Smooth muscle cell (in vitro differentiated cells): ENCODE results near the gene COX20. TPM values are rescaled to one million over a fixed set of nuclear protein-coding genes. Genes with fewer than 3 reads are reported as not detected.

Experiments
- DNase-seq: peaks from one replicate; lab custom pipeline; 2025; ENCODE audit not compliant: unreplicated experiment; lab: John Stamatoyannopoulos, UW
- H2AFZ ChIP-seq: fragments of 200-600 bp; sonication (generic); 2 replicates; pipeline ENCODE4 v1.6.0; 2016; ENCODE audit warnings: antibody characterized with exemption, low read depth, mild to moderate bottlenecking
- H3F3A ChIP-seq: fragments of 200-600 bp; sonication (generic); 2 replicates; pipeline ENCODE4 v1.6.0; 2017; ENCODE audit warnings: antibody characterized with exemption, low read depth
- H3K27ac ChIP-seq: fragments of 200-600 bp; sonication (generic); 2 replicates; pipeline ENCODE4 v1.5.1; 2016; ENCODE audit warnings: low read depth, mild to moderate bottlenecking
- H3K27me3 ChIP-seq: fragments of 200-600 bp; sonication (generic); 2 replicates; pipeline ENCODE4 v1.6.1; 2016; ENCODE audit warnings: low read depth, mild to moderate bottlenecking
- H3K36me3 ChIP-seq: fragments of 200-600 bp; sonication (generic); 2 replicates; pipeline ENCODE4 v1.5.1; 2016; ENCODE audit warnings: low read depth
- H3K4me1 ChIP-seq: fragments of 200-600 bp; sonication (generic); 2 replicates; pipeline ENCODE4 v1.5.1; 2016; ENCODE audit warnings: low read depth
- H3K4me2 ChIP-seq: fragments of 200-600 bp; sonication (generic); 2 replicates; pipeline ENCODE4 v1.6.0; 2016; ENCODE audit warnings: mild to moderate bottlenecking
- H3K4me3 ChIP-seq: fragments of 200-600 bp; sonication (generic); 2 replicates; pipeline ENCODE4 v1.5.1; 2016; ENCODE audit warnings: mild to moderate bottlenecking
- H3K79me2 ChIP-seq: fragments of 200-600 bp; sonication (generic); 2 replicates; pipeline ENCODE4 v1.6.0; 2016; ENCODE audit warnings: low read depth, mild to moderate bottlenecking
- H3K9ac ChIP-seq: fragments of 200-600 bp; sonication (generic); 2 replicates; pipeline ENCODE4 v1.6.0; 2016; ENCODE audit warnings: low read depth
- H3K9me3 ChIP-seq: fragments of 200-600 bp; sonication (generic); replicated peaks from 2 replicates; pipeline ENCODE4 v1.5.1; 2016; ENCODE audit warnings: low read depth
- H4K20me1 ChIP-seq: fragments of 200-600 bp; sonication (generic); 2 replicates; pipeline ENCODE4 v1.6.0; 2016; ENCODE audit warnings: low read depth
- WGBS: methylation state at CpG from one replicate; pipeline ENCODE4 v1.1.7; 2016; ENCODE audit warnings: low lambda C conversion rate; 5-methylcytosine and 5-hydroxymethylcytosine counted together
- polyA plus RNA-seq: library from polyadenylated mRNA; unstranded; fragments of >200 nt; fragmentation: Nextera tagmentation; extraction: Ambion mirVana; gene quantifications from 2 replicates; pipeline ENCODE4 v1.2.1, GENCODE V29; 2016
- total RNA-seq: library from RNA; depleted of rRNA; stranded (reverse); fragments of >200 nt; gene quantifications from 2 replicates; pipeline ENCODE4 v1.2.3, GENCODE V29; 2014
- TF ChIP-seq, protein P1 (sequence below): fragments of 200-600 bp; sonication (generic); IDR thresholded peaks from 2 replicates; pipeline ENCODE4 v1.5.1; 2017; ENCODE audit warnings: borderline replicate concordance, mild to moderate bottlenecking, antibody characterized with exemption; ENCODE audit not compliant: insufficient read depth, poor library complexity, severe bottlenecking

COX20 gene
- total and polyA plus RNA-seq, 2 experiments from 2014 or later: 11.1 to 37.2 TPM

DNA sequence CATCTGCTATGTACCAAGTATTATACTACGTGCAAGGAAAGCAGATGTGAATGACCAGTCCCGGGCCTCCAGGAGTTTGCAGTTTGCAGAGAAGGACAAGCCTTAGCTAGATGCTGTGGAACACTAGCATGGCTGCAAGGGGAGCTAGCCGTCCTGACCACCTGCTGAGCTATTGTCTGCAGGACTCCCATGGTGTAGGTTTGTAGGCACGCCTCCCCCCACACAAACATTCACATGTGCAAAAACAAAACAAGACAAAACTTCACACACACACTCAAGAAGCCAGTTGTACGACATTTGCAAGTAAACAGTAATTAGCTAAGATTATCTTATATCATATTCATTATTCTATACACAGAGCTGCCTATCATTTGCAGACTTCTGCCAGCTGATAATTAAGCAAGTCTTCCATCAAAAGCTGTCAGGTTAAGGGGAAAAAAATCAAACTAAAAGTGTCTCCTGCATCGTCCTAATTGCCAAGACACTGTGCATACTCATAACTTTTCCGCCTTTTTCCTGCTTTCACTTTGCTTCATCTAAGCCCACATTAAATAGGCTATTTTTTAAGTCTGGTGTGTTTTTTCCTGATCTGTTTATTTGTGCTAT, 39.6 kb downstream of the COX20 start:
- TF ChIP-seq, protein P1, sequence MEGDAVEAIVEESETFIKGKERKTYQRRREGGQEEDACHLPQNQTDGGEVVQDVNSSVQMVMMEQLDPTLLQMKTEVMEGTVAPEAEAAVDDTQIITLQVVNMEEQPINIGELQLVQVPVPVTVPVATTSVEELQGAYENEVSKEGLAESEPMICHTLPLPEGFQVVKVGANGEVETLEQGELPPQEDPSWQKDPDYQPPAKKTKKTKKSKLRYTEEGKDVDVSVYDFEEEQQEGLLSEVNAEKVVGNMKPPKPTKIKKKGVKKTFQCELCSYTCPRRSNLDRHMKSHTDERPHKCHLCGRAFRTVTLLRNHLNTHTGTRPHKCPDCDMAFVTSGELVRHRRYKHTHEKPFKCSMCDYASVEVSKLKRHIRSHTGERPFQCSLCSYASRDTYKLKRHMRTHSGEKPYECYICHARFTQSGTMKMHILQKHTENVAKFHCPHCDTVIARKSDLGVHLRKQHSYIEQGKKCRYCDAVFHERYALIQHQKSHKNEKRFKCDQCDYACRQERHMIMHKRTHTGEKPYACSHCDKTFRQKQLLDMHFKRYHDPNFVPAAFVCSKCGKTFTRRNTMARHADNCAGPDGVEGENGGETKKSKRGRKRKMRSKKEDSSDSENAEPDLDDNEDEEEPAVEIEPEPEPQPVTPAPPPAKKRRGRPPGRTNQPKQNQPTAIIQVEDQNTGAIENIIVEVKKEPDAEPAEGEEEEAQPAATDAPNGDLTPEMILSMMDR: no peak
- Histone ChIP-seq H3K27ac (no peak overlapping the region), H3K4me2 (no peak overlapping the region), H3F3A (no peaks in the 10 kb centered on the region), H3K9me3 (no peaks in the 10 kb centered on the region), H3K9ac (no peak overlapping the region), H3K79me2 (no peaks in the 10 kb centered on the region), H3K4me1 (peaks cover 5% of the 10 kb centered on the region), H3K4me3 (no peak overlapping the region), H3K27me3 (no peaks in the 10 kb centered on the region), H4K20me1 (no peaks in the 10 kb centered on the region), H3K36me3 (no peaks in the 10 kb centered on the region), H2AFZ (no peak overlapping the region)
- WGBS: 85% methylated on average over 7 of the region's 7 CpGs
- no peak for DNase-seq

GRCh38 chr1:244876228-244876910, 40.9 kb downstream of the COX20 start:
- Histone ChIP-seq H3F3A (no peaks in the 10 kb centered on the region), H3K4me2 (no peak overlapping the region), H3K9me3 (no peaks in the 10 kb centered on the region), H2AFZ (no peak overlapping the region), H3K27me3 (no peaks in the 10 kb centered on the region), H3K4me3 (no peak overlapping the region), H3K9ac (no peak overlapping the region), H3K27ac (no peak overlapping the region), H4K20me1 (no peaks in the 10 kb centered on the region), H3K79me2 (no peaks in the 10 kb centered on the region), H3K36me3 (no peaks in the 10 kb centered on the region), H3K4me1 (peaks cover 5% of the 10 kb centered on the region)
- WGBS: 94% methylated on average over 8 of the region's 8 CpGs
- DNase-seq: no peak
- TF ChIP-seq, protein P1: no peak

DNA sequence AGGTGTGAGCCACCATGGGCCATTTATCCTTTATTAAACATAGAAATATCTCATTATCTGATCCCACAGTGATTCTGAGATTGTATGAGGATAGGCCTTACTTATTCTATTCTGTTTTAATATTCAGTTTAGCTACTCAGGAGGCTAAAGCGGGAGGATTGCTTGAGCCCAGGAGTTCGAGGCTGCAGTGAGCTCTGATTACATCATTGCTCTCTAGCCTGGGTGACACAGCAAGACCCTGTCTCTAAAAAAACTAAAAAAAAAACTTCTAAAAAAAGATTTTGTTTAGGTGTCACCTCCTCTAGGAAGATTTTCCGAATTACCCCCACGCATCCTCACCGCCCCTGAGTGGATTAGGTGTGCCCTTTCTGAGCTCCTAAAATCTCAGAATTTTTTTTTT, 43.2 kb downstream of the COX20 start:
- no peak overlapping the region for H3K4me3 ChIP-seq
- no peaks in the 10 kb centered on the region for H3K36me3 ChIP-seq
- TF ChIP-seq, protein P1: no peak
- H3F3A ChIP-seq: no peaks in the 10 kb centered on the region
- H3K9ac ChIP-seq: no peak overlapping the region
- no peak overlapping the region for H2AFZ ChIP-seq
- WGBS: 95% methylated on average over 5 of the region's 5 CpGs
- peaks cover 5% of the 10 kb centered on the region for H3K4me1 ChIP-seq
- no peak overlapping the region for H3K27ac ChIP-seq
- H3K4me2 ChIP-seq: no peak overlapping the region
- H3K27me3 ChIP-seq: no peaks in the 10 kb centered on the region
- no peaks in the 10 kb centered on the region for H3K79me2 ChIP-seq
- no peak for DNase-seq
- H3K9me3 ChIP-seq: no peaks in the 10 kb centered on the region
- no peaks in the 10 kb centered on the region for H4K20me1 ChIP-seq
